Ovary (tissue), 9 donors: ENCODE results near the gene ATXN1. TPM values are rescaled to one million over a fixed set of nuclear protein-coding genes. Genes with fewer than 3 reads are reported as not detected.
A peak's percentile ranks its signal among the peaks of the same experiment; 100 is the strongest.
"Not testable (repeated sequence)": the region's sequence is repeated elsewhere in the genome, so short reads cannot be mapped to it uniquely, and the experiment has no call there.

ENCODE experiments used
- DNase-seq, 5 donors: peaks; one replicate each; pipeline ENCODE4 v3.0.0-alpha.2; 2019 to 2020
- H3K27ac ChIP-seq, 2 donors: fragments of 200-600 bp; one replicate each; pipeline versions ENCODE4 v1.5.1 to v1.8.0; 2019 to 2022
- H3K27me3 ChIP-seq: fragments of 200-600 bp; one replicate; pipeline ENCODE4 v1.8.0; 2022
- H3K36me3 ChIP-seq: fragments of 200-600 bp; sonication (generic); one replicate; pipeline ENCODE4 v1.5.1; 2019
- H3K4me1 ChIP-seq: one replicate; pipeline ENCODE4 v1.8.1; 2013; ENCODE audit warnings: mild to moderate bottlenecking, moderate library complexity; ENCODE audit not compliant: insufficient read depth
- H3K4me3 ChIP-seq: fragments of 200-600 bp; sonication (generic); one replicate; pipeline ENCODE4 v1.5.1; 2017
- H3K9me3 ChIP-seq, 2 donors: fragments of 200-600 bp in 1 of 2; sonication (generic) in 1 of 2; one replicate each; pipeline versions ENCODE4 v1.5.1 to v1.8.1; 2013 to 2019; ENCODE audit warnings: mild to moderate bottlenecking in 1 of 2, moderate library complexity in 1 of 2
- CTCF ChIP-seq, 3 donors: fragments of 450-650 bp in 2 of 3; fragments of 200-600 bp in 1 of 3; IDR thresholded peaks; one replicate each; pipeline versions ENCODE4 v1.5.1 to v1.8.0; 2016 to 2022; ENCODE audit warnings: antibody characterized with exemption in 3 of 3, mild to moderate bottlenecking in 1 of 3
- EP300 ChIP-seq: sonication (generic); formaldehyde crosslinking; IDR thresholded peaks from one replicate; pipeline ENCODE4 v1.6.1; 2017; ENCODE audit warnings: antibody characterized with exemption
- POLR2A ChIP-seq: fragments of 450-650 bp; IDR thresholded peaks from one replicate; pipeline ENCODE4 v1.6.1; 2017; ENCODE audit warnings: antibody characterized with exemption, mild to moderate bottlenecking, moderate library complexity
- WGBS, 3 donors: extraction: QIAGEN DNeasy Blood & Tissue Kit in 1 of 3; methylation state at CpG; one replicate each; pipeline versions ENCODE4 v1.1.5 to v1.1.7; 2013 to 2017; 5-methylcytosine and 5-hydroxymethylcytosine counted together
- intact Hi-C, 4 donors: fragments of 100-400 bp; cut with DNase I; formaldehyde crosslinking; loops; one replicate each; pipeline versions ENCODE4 v1.11.0 to v1.15.1; 2022 to 2023
- polyA plus RNA-seq, 2 donors: library from polyadenylated mRNA; stranded (reverse); fragments of 200-250 nt in 1 of 2; fragments of 350-450 nt in 1 of 2; fragmentation: Illumina TruSeq in 1 of 2; extraction: RNeasy Lipid Tissue Mini Kit (QIAGEN cat#74804) in 1 of 2; gene quantifications; one replicate each; pipeline ENCODE4 v1.2.3, GENCODE V29; 2013 to 2014
- total RNA-seq, 7 donors: library from RNA; depleted of rRNA in 2 of 7; stranded (reverse); fragments of >200 nt in 2 of 7; fragmentation: NEBNext Ultra II Directional in 3 of 7; extraction: Animal tissue kit (Norgen Biotek cat#: 25700) in 3 of 7; gene quantifications; one replicate each; pipeline versions ENCODE4 v1.1.0 to v1.2.4, GENCODE V29; 2016 to 2023
- donor health status: DM: no; HTN: no; CAD: no; lungs with moderate emphysema.
- donor health status: DM: no; HTN: no; CAD: no.
- donor health status: Bipolar disorder and iron deficiency.
- donor health status: DM: yes; HTN: yes; CAD: no.
- donor health status: DM: no; HTN: no; CAD: no.
- donor health status: DM: yes; HTN: yes; CAD: no.

ATXN1 gene
- total and polyA plus RNA-seq, 9 donors: 7.3 to 38.2 (median 30.4) TPM

GRCh38 chr6:16273256-16273655, 488.0 kb downstream of the ATXN1 start:
- Histone ChIP-seq H3K27ac (peak overlapping the region in 1 of 2 donors; percentile 4), H3K36me3 (no peaks in the 10 kb centered on the region), H3K9me3 (no peaks in the 10 kb centered on the region), H3K4me1 (peaks cover 2% of the 10 kb centered on the region), H3K4me3 (no peak overlapping the region), H3K27me3 (no peaks in the 10 kb centered on the region)
- TF ChIP-seq CTCF (IDR thresholded peaks at IDR 0.05) (no peak), EP300 (no peak), POLR2A (no peak)
- intact Hi-C loops: no loop called here
- 4 to 29% (median 14%) methylated on average over 1 of the region's 1 CpG for WGBS, 3 donors
- DNase-seq: no peak

- Histone ChIP-seq H3K9me3 (no peaks in the 10 kb centered on the region), H3K4me3 (no peak overlapping the region), H3K27me3 (no peaks in the 10 kb centered on the region), H3K4me1 (peaks cover 2% of the 10 kb centered on the region), H3K36me3 (no peaks in the 10 kb centered on the region), H3K27ac (no peak overlapping the region)
- WGBS, 3 donors: 21 to 42% (median 38%) methylated on average over 1 of the region's 1 CpG
- no peak for TF ChIP-seq EP300
- TF ChIP-seq CTCF (IDR thresholded peaks at IDR 0.05): no peak
- TF ChIP-seq POLR2A: no peak
- intact Hi-C loops: no loop called here
- DNase-seq: no peak
Measured at GRCh38 chr6:16272201-16272600, 489.1 kb downstream of the ATXN1 start.

- H3K36me3 ChIP-seq: no peaks in the 10 kb centered on the region
- no peak overlapping the region for H3K4me3 ChIP-seq
- 95 to 99% (median 95%) methylated on average over 5 of the region's 5 CpGs for WGBS, 3 donors
- H3K27me3 ChIP-seq: no peaks in the 10 kb centered on the region
- H3K4me1 ChIP-seq: no peaks in the 10 kb centered on the region
- DNase-seq: no peak
- no peak overlapping the region for H3K27ac ChIP-seq
- intact Hi-C loops: no loop called here
- TF ChIP-seq POLR2A: no peak
- H3K9me3 ChIP-seq: no peaks in the 10 kb centered on the region
Measured at GRCh38 chr6:16271428-16271827, 489.8 kb downstream of the ATXN1 start.

GRCh38 chr6:16270178-16270794, 491.0 kb downstream of the ATXN1 start:
- Histone ChIP-seq H3K9me3 (no peaks in the 10 kb centered on the region), H3K27ac (no peak overlapping the region), H3K27me3 (no peaks in the 10 kb centered on the region), H3K4me1 (no peaks in the 10 kb centered on the region), H3K36me3 (no peaks in the 10 kb centered on the region), H3K4me3 (no peak overlapping the region)
- DNase-seq: no peak
- intact Hi-C loops: no loop called here
- WGBS, 3 donors: 90 to 92% (median 92%) methylated on average over 5 of the region's 5 CpGs
- TF ChIP-seq CTCF (IDR thresholded peaks at IDR 0.05) (no peak), EP300 (no peak), POLR2A (no peak)

- H3K4me1 ChIP-seq, H3K36me3 ChIP-seq, intact Hi-C loops, H3K4me3 ChIP-seq, H3K27ac ChIP-seq, H3K27me3 ChIP-seq, DNase-seq, H3K9me3 ChIP-seq: not testable (repeated sequence)
- 90 to 91% (median 90%) methylated on average over 7 of the region's 7 CpGs for WGBS, 3 donors
Measured at GRCh38 chr6:16269442-16270070, 491.7 kb downstream of the ATXN1 start.
